Measurements from ENCODE around the gene HECTD4.

- no peak for TF ChIP-seq CTCF (IDR thresholded peaks at IDR 0.05)
- TF ChIP-seq POLR2AphosphoS5 (IDR thresholded peaks at IDR 0.05; ENCODE audit: low read depth, low read length) = no peak
- no peak for TF ChIP-seq REST (IDR thresholded peaks at IDR 0.05; ENCODE audit: insufficient read depth in 1 of 2, low read depth in 2 of 2, low read length in 1 of 2)
- TF ChIP-seq SIN3A (IDR thresholded peaks at IDR 0.05; ENCODE audit: borderline replicate concordance, insufficient read depth, low read depth, low read length) = no peak
Measured at GRCh38 chr12:112370868-112371510, 11.2 kb downstream of the HECTD4 start.

Measured in Panc1 (cell line).